Subcutaneous abdominal adipose tissue (tissue), 5 donors: ENCODE measurements around the gene LAMB4.
"Not testable (repeated sequence)": the region's sequence is repeated elsewhere in the genome, so short reads cannot be mapped to it uniquely, and the experiment has no call there.

Experiments
- H3K27ac ChIP-seq: one replicate; pipeline ENCODE4 v1.7.0; 2013; ENCODE audit warnings: low read depth, mild to moderate bottlenecking, inconsistent platforms, low read length, moderate library complexity
- H3K27me3 ChIP-seq, 5 donors: one replicate each; pipeline ENCODE4 v1.7.0; 2013; ENCODE audit warnings: low read length in 5 of 5, inconsistent platforms in 1 of 5; ENCODE audit not compliant: control insufficient read depth in 5 of 5, insufficient read depth in 4 of 5
- H3K36me3 ChIP-seq, 5 donors: one replicate each; pipeline ENCODE4 v1.7.0; 2013; ENCODE audit warnings: low read length in 5 of 5; ENCODE audit not compliant: control insufficient read depth in 5 of 5, insufficient read depth in 5 of 5
- H3K4me1 ChIP-seq, 5 donors: one replicate each; pipeline ENCODE4 v1.7.0; 2013; ENCODE audit warnings: low read length in 5 of 5, mild to moderate bottlenecking in 3 of 5, moderate library complexity in 1 of 5; ENCODE audit not compliant: control insufficient read depth in 5 of 5, insufficient read depth in 5 of 5
- H3K4me3 ChIP-seq, 5 donors: one replicate each; pipeline ENCODE4 v1.7.0; 2013; ENCODE audit warnings: low read length in 5 of 5, low read depth in 1 of 5
- H3K9ac ChIP-seq, 5 donors: one replicate each; pipeline ENCODE4 v1.7.0; 2013; ENCODE audit warnings: low read length in 5 of 5, mild to moderate bottlenecking in 4 of 5, moderate library complexity in 3 of 5
- H3K9me3 ChIP-seq, 5 donors: one replicate each; pipeline ENCODE4 v1.7.0; 2013; ENCODE audit warnings: low read length in 5 of 5; ENCODE audit not compliant: control insufficient read depth in 5 of 5
- donor health status: healthy.
- donor health status: healthy.
- donor health status: healthy.
- donor health status: healthy.
- donor health status: healthy.

The LAMB4 gene

DNA sequence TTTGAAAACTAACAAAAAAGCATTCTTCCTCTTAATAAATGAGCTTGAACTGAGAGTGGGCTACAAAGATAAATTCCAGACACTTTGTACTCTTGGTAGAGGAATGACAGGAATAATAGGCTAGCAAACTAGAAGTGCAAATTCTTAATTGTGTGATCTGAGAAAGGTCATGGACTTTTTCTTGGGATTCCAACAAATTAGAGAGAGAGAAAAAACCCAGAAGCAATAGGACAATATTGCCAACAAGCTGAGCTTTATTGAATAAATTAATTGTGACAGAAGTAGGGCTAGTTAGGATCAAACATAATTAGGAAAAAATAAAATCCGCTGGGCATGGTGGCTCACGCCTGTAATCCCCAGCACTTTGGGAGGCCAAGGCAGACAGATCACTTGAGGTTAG is 85.8 kb downstream of the LAMB4 start:
- Histone ChIP-seq H3K36me3 (no peaks in the 10 kb centered on the region), H3K4me1 (peaks cover 0 to 8% (median 4%) of the 10 kb centered on the region in 5 donors), H3K4me3 (no peak overlapping the region), H3K9me3 (no peaks in the 10 kb centered on the region), H3K9ac (no peak overlapping the region), H3K27me3 (no peaks in the 10 kb centered on the region), H3K27ac (peak overlapping the region; percentile 68)

GRCh38 chr7:108038986-108039385 is 91.2 kb downstream of the LAMB4 start:
- Histone ChIP-seq H3K27ac (no peak overlapping the region), H3K9me3 (no peaks in the 10 kb centered on the region), H3K36me3 (no peaks in the 10 kb centered on the region), H3K9ac (no peak overlapping the region), H3K27me3 (no peaks in the 10 kb centered on the region), H3K4me1 (peaks cover 0 to 6% (median 3%) of the 10 kb centered on the region in 5 donors), H3K4me3 (no peak overlapping the region)

DNA sequence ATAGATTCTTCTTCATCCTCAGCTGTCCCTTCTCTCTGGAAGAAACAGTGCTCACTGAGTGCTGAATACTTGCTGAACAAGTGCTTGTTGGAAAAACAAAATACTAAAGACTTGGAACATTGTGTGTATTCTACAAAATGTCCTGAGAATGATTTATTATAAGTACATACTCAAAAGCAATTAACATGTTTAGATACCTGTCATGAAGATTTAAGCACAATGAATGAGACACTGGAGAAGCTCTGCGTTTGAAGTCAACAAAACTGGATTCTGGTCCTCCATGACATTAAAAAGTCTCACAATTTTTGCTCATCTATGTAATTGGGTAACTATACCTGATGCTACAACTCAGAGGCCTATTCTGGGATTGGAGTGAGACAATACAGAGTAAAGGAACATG is 92.4 kb downstream of the LAMB4 start:
- no peak overlapping the region for H3K9ac ChIP-seq

GRCh38 chr7:108037140-108037539 is 93.0 kb downstream of the LAMB4 start:
- Histone ChIP-seq H3K9me3 (no peaks in the 10 kb centered on the region), H3K9ac (no peak overlapping the region), H3K36me3 (no peaks in the 10 kb centered on the region), H3K4me3 (no peak overlapping the region), H3K27ac (no peak overlapping the region), H3K4me1 (peaks cover 0 to 6% (median 3%) of the 10 kb centered on the region in 5 donors), H3K27me3 (no peaks in the 10 kb centered on the region)

More for the DNA sequence above, 92.4 kb downstream of the LAMB4 start:
- Histone ChIP-seq H3K36me3 (no peaks in the 10 kb centered on the region), H3K9me3 (no peaks in the 10 kb centered on the region), H3K4me3 (no peak overlapping the region), H3K27ac (no peak overlapping the region), H3K27me3 (no peaks in the 10 kb centered on the region), H3K4me1 (peaks cover 0 to 6% (median 3%) of the 10 kb centered on the region in 5 donors)

GRCh38 chr7:108034586-108034985 is 95.6 kb downstream of the LAMB4 start:
- H3K9ac ChIP-seq: no peak overlapping the region
- no peak overlapping the region for H3K4me3 ChIP-seq
- H3K9me3 ChIP-seq: no peaks in the 10 kb centered on the region
- H3K4me1 ChIP-seq: peaks cover 0 to 6% (median 3%) of the 10 kb centered on the region in 5 donors
- no peaks in the 10 kb centered on the region for H3K36me3 ChIP-seq
- no peaks in the 10 kb centered on the region for H3K27me3 ChIP-seq
- no peak overlapping the region for H3K27ac ChIP-seq

DNA sequence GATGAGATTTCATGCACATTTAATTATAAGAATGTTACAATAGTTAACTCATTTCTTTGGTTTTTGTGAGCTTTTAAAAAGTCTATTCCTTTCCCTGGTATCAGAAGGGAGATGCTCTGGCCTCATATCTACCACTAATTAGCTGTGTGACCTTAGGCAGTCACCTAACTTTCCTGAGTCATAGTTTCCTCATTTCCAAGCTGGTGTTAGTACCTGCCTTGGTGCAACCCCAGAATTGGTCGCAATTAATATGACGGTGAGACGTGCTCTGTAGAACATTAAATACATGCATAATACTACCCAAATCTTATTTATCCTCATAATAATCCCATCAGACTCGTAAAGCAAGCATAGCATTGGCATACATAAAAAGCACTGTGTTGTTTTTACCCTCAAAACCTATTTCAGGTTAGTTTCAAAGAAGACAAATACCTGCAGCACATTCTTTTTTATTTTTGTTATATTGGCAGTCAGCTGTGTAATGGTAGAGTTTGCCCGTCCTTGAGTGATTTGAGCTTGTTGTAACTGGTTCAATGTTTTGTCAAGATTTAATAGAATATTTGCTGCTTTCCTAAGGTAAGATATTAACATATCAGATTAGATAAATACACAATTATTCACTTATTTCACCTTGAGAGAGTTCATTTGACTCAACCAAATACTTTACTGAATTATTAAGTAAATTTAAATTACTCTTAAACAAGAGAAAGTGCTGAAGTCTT is 96.2 kb downstream of the LAMB4 start:
- Histone ChIP-seq H3K4me3 (no peak overlapping the region), H3K27me3 (no peaks in the 10 kb centered on the region), H3K27ac (no peak overlapping the region), H3K4me1 (peaks cover 0 to 3% (median 2%) of the 10 kb centered on the region in 5 donors), H3K36me3 (no peaks in the 10 kb centered on the region), H3K9me3 (no peaks in the 10 kb centered on the region), H3K9ac (no peak overlapping the region)

DNA sequence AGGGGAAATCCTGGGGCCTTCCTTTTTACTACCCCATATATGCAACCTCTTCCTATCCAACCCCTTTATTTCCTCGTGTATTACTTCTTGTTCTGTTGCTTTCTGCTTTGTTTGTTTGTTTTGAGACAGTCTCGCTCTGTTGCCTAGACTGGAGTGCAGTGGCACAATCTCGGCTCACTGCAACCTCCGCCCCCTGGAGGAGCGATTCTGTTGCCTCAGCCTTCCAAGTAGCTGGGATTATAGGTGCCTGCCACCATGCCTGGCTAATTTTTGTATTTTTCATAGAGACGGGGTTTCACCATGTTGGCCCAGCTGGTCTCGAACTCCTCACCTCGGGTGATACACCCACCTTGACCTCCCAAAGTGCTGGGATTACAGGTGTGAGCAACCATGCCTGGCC is 96.9 kb downstream of the LAMB4 start:
- H3K9me3 ChIP-seq, H3K9ac ChIP-seq, H3K36me3 ChIP-seq, H3K27ac ChIP-seq, H3K27me3 ChIP-seq, H3K4me1 ChIP-seq, H3K4me3 ChIP-seq: not testable (repeated sequence)

GRCh38 chr7:108030516-108030915 is 99.6 kb downstream of the LAMB4 start:
- H3K4me3 ChIP-seq: no peak overlapping the region
- no peaks in the 10 kb centered on the region for H3K27me3 ChIP-seq
- H3K27ac ChIP-seq: no peak overlapping the region
- H3K4me1 ChIP-seq: no peaks in the 10 kb centered on the region
- H3K9ac ChIP-seq: no peak overlapping the region
- no peaks in the 10 kb centered on the region for H3K36me3 ChIP-seq
- no peaks in the 10 kb centered on the region for H3K9me3 ChIP-seq

DNA sequence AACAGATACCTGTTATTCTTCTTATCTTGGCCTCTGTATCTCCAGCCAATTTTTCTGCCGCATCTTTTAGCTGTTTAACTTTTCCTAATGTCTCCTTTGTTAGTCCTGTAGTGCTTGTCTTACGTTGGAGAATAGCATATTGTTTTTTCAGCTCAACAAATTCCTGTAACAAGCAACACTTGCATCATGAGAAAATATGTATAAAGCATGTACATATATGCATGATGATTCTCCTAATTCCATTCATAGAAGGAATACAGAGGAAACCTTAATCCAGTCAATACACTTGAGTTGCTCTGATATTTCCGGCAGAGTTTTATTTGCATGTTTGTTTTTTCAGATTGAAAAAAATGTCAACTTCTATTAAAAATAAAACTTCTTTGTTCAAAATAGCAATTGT is 101.1 kb downstream of the LAMB4 start:
- no peak overlapping the region for H3K9ac ChIP-seq
- no peaks in the 10 kb centered on the region for H3K4me1 ChIP-seq
- no peaks in the 10 kb centered on the region for H3K27me3 ChIP-seq
- no peak overlapping the region for H3K27ac ChIP-seq
- H3K9me3 ChIP-seq: no peaks in the 10 kb centered on the region
- no peak overlapping the region for H3K4me3 ChIP-seq
- H3K36me3 ChIP-seq: no peaks in the 10 kb centered on the region

- H3K36me3 ChIP-seq: no peaks in the 10 kb centered on the region
- H3K9ac ChIP-seq: no peak overlapping the region
- no peak overlapping the region for H3K4me3 ChIP-seq
- H3K9me3 ChIP-seq: no peaks in the 10 kb centered on the region
- H3K4me1 ChIP-seq: no peaks in the 10 kb centered on the region
- no peaks in the 10 kb centered on the region for H3K27me3 ChIP-seq
- H3K27ac ChIP-seq: no peak overlapping the region
Observed at GRCh38 chr7:108028111-108028510, 102.0 kb downstream of the LAMB4 start.
